H9 (cell line): Measurements from ENCODE around the gene GIMAP4. TPM values are rescaled to one million over a fixed set of nuclear protein-coding genes. Genes with fewer than 3 reads are reported as not detected.

Source experiments
- DNase-seq: peaks from one replicate; pipeline ENCODE4 v3.0.0-alpha.2; 2017
- H2AFZ ChIP-seq: one replicate; pipeline ENCODE4 v1.6.1; 2013; ENCODE audit warnings: mild to moderate bottlenecking, low read length, control low read depth, moderate library complexity
- H2AK5ac ChIP-seq: 2 replicates; pipeline ENCODE4 v1.6.1; 2013; ENCODE audit warnings: low read length, control low read depth, mixed read lengths; ENCODE audit not compliant: insufficient read length
- H2BK120ac ChIP-seq: one replicate; pipeline ENCODE4 v1.6.1; 2013; ENCODE audit warnings: low read depth, mild to moderate bottlenecking, low read length, control low read depth, inconsistent platforms; ENCODE audit not compliant: poor library complexity, severe bottlenecking
- H2BK12ac ChIP-seq: 2 replicates; pipeline ENCODE4 v1.6.1; 2013; ENCODE audit warnings: low read length, control low read depth, mixed read lengths, low read depth; ENCODE audit not compliant: insufficient read length
- H2BK15ac ChIP-seq: 2 replicates; pipeline ENCODE4 v1.6.1; 2013; ENCODE audit warnings: low read depth, low read length, control low read depth
- H2BK20ac ChIP-seq: one replicate; pipeline ENCODE4 v1.6.1; 2013; ENCODE audit warnings: low read depth, mild to moderate bottlenecking, low read length, control low read depth, inconsistent platforms; ENCODE audit not compliant: poor library complexity, severe bottlenecking
- H2BK5ac ChIP-seq: 2 replicates; pipeline ENCODE4 v1.6.1; 2013; ENCODE audit warnings: low read length, control low read depth, mixed read lengths; ENCODE audit not compliant: insufficient read length
- H3K14ac ChIP-seq: 2 replicates; pipeline ENCODE4 v1.6.1; 2013; ENCODE audit warnings: low read length, control low read depth; ENCODE audit not compliant: insufficient read depth
- H3K18ac ChIP-seq: 2 replicates; pipeline ENCODE4 v1.6.1; 2013; ENCODE audit warnings: low read depth, mild to moderate bottlenecking, mixed read lengths, low read length, control low read depth; ENCODE audit not compliant: insufficient read length
- H3K23ac ChIP-seq: 2 replicates; pipeline ENCODE4 v1.6.1; 2013; ENCODE audit warnings: low read length, control low read depth, mixed read lengths, low read depth; ENCODE audit not compliant: insufficient read length
- H3K23me2 ChIP-seq: 2 replicates; pipeline ENCODE4 v1.6.1; 2013; ENCODE audit warnings: low read depth, mild to moderate bottlenecking, mixed read lengths, low read length, control low read depth; ENCODE audit not compliant: insufficient read length, poor library complexity, severe bottlenecking
- H3K27ac ChIP-seq: 2 replicates; pipeline ENCODE4 v1.5.1; 2013; ENCODE audit warnings: low read length, control low read depth, mixed read lengths, low read depth; ENCODE audit not compliant: insufficient read length
- H3K27me3 ChIP-seq: 2 replicates; pipeline ENCODE4 v1.6.1; 2013; ENCODE audit warnings: low read length, control low read depth, inconsistent platforms; ENCODE audit not compliant: insufficient read depth
- H3K4ac ChIP-seq: 2 replicates; pipeline ENCODE4 v1.6.1; 2013; ENCODE audit warnings: low read depth, mild to moderate bottlenecking, control low read depth, inconsistent platforms, low read length, moderate library complexity
- H3K4me1 ChIP-seq: 2 replicates; pipeline ENCODE4 v1.6.1; 2013; ENCODE audit warnings: low read length, control low read depth, inconsistent platforms; ENCODE audit not compliant: insufficient read depth
- H3K4me2 ChIP-seq: 2 replicates; pipeline ENCODE4 v1.6.1; 2013; ENCODE audit warnings: low read length, control low read depth, mixed read lengths; ENCODE audit not compliant: insufficient read length, insufficient read depth
- H3K56ac ChIP-seq: 2 replicates; pipeline ENCODE4 v1.6.1; 2013; ENCODE audit warnings: low read depth, mild to moderate bottlenecking, mixed read lengths, low read length, control low read depth; ENCODE audit not compliant: insufficient read length
- H3K79me1 ChIP-seq: 2 replicates; pipeline ENCODE4 v1.6.1; 2013; ENCODE audit warnings: low read depth, mild to moderate bottlenecking, moderate library complexity, low read length, control low read depth, inconsistent platforms; ENCODE audit not compliant: insufficient read depth, poor library complexity, severe bottlenecking
- H3K79me2 ChIP-seq: 2 replicates; pipeline ENCODE4 v1.6.1; 2013; ENCODE audit warnings: low read length, control low read depth, inconsistent platforms; ENCODE audit not compliant: insufficient read depth
- H3K9ac ChIP-seq: 2 replicates; pipeline ENCODE4 v1.6.1; 2013; ENCODE audit warnings: low read length, control low read depth, mixed read lengths; ENCODE audit not compliant: insufficient read length; ENCODE audit errors: extremely low read depth
- H3K9me3 ChIP-seq: one replicate; pipeline ENCODE4 v1.6.1; 2013; ENCODE audit warnings: low read depth, low read length, inconsistent platforms; ENCODE audit not compliant: control insufficient read depth
- H3T11ph ChIP-seq: one replicate; pipeline ENCODE4 v1.6.1; 2013; ENCODE audit warnings: mild to moderate bottlenecking, low read length, control low read depth, inconsistent platforms
- H4K20me1 ChIP-seq: one replicate; pipeline ENCODE4 v1.6.1; 2013; ENCODE audit not compliant: control insufficient read depth, insufficient read length, insufficient read depth
- H4K5ac ChIP-seq: 2 replicates; pipeline ENCODE4 v1.6.1; 2013; ENCODE audit warnings: low read depth, mild to moderate bottlenecking, mixed read lengths, low read length, control low read depth; ENCODE audit not compliant: insufficient read length
- H4K8ac ChIP-seq: replicated peaks from 2 replicates; pipeline ENCODE4 v1.6.1; 2013; ENCODE audit warnings: low read length, control low read depth, mixed read lengths, low read depth; ENCODE audit not compliant: insufficient read length
- H4K91ac ChIP-seq: 2 replicates; pipeline ENCODE4 v1.6.1; 2013; ENCODE audit warnings: low read depth, mild to moderate bottlenecking, moderate library complexity, mixed read lengths, low read length, control low read depth; ENCODE audit not compliant: insufficient read length
- H3K27ac Mint-ChIP-seq, 3 experiments: 2 replicates in 2 of 3; 3 replicates in 1 of 3; pipeline ENCODE4 v1.8.0; 2020 to 2021; ENCODE audit warnings: mixed read lengths in 3 of 3, mild to moderate bottlenecking in 1 of 3, moderate library complexity in 1 of 3
- H3K27me3 Mint-ChIP-seq: 2 replicates; pipeline ENCODE4 v1.8.0; 2021; ENCODE audit warnings: low read depth, mild to moderate bottlenecking, moderate library complexity, mixed read lengths
- H3K36me3 Mint-ChIP-seq, 3 experiments: 2 replicates in 2 of 3; 3 replicates in 1 of 3; pipeline ENCODE4 v1.8.0; 2020 to 2021; ENCODE audit warnings: low read depth in 3 of 3, mixed read lengths in 3 of 3; ENCODE audit not compliant: insufficient read depth in 1 of 3
- H3K4me1 Mint-ChIP-seq, 2 experiments: 2 replicates each; pipeline ENCODE4 v1.8.0; 2020; ENCODE audit warnings: mixed read lengths in 2 of 2
- H3K4me3 Mint-ChIP-seq, 2 experiments: 2 replicates in 1 of 2; 3 replicates in 1 of 2; pipeline ENCODE4 v1.8.0; 2020 to 2021; ENCODE audit warnings: mild to moderate bottlenecking in 2 of 2, mixed read lengths in 2 of 2, moderate library complexity in 1 of 2
- H3K9me3 Mint-ChIP-seq, 2 experiments: 2 replicates in 1 of 2; 3 replicates in 1 of 2; pipeline ENCODE4 v1.8.0; 2020; ENCODE audit warnings: mild to moderate bottlenecking in 2 of 2, mixed read lengths in 2 of 2, moderate library complexity in 1 of 2
- CTCF ChIP-seq: fragments of 200-600 bp; sonication (generic); conservative IDR thresholded peaks from 3 replicates; pipeline ENCODE4 v1.8.0; 2021; ENCODE audit warnings: antibody characterized with exemption, mild to moderate bottlenecking
- WGBS: extraction: QIAGEN DNeasy Blood & Tissue Kit; methylation state at CpG from one replicate; pipeline ENCODE4 v1.1.7; 2013; ENCODE audit warnings: missing lambda C conversion rate, low lambda C conversion rate, mixed read lengths; ENCODE audit not compliant: insufficient read length; ENCODE audit errors: extremely low coverage; 5-methylcytosine and 5-hydroxymethylcytosine counted together
- total RNA-seq: library from RNA; stranded (reverse); gene quantifications from 2 replicates; pipeline ENCODE4 v1.2.1, GENCODE V29; 2021

GIMAP4 gene
- total RNA-seq, 1 experiment from 2014 or later: not detected

DNA sequence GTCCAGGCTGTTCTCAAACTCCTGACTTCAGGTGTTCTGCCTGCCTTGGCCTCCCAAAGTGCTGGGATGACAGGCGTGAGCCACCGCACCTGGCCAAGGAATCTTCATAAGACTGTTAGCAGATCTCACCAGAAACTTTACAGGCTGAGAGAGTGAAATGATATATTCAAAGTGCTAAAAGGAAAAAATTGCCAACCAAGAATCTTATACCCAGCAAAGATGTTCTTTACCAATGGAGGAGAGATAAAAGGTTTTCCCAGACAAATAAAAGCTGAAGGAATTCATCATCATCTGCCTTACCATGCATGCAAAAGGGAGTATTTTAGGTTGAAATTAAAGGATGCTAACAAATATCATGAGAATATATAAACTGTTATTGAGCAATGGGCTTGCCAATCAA lies 28.9 kb upstream of the GIMAP4 start:
- no peak overlapping the region for H3K27ac ChIP-seq
- DNase-seq: no peak
- no peak overlapping the region for H3K23ac ChIP-seq
- Mint-ChIP-seq H3K4me3 (no peak overlapping the region), H3K36me3 (peaks cover 9 to 31% (median 10%) of the 10 kb centered on the region in 3 experiments; a peak in 6 of 7 replicates), H3K9me3 (peaks cover 40 to 49% of the 10 kb centered on the region in 2 experiments), H3K4me1 (no peaks in the 10 kb centered on the region), H3K27me3 (peaks cover 15% of the 10 kb centered on the region), H3K27ac (no peak overlapping the region)
- H3K27me3 ChIP-seq: no peaks in the 10 kb centered on the region
- no peak overlapping the region for H2BK20ac ChIP-seq
- no peak overlapping the region for H4K91ac ChIP-seq
- H3K79me1 ChIP-seq: no peaks in the 10 kb centered on the region
- H3K14ac ChIP-seq: no peak overlapping the region
- H3K4me1 ChIP-seq: no peaks in the 10 kb centered on the region
- H3K79me2 ChIP-seq: no peaks in the 10 kb centered on the region
- no peak overlapping the region for H4K8ac ChIP-seq
- no peaks in the 10 kb centered on the region for H3K23me2 ChIP-seq
- H2BK120ac ChIP-seq: no peak overlapping the region
- WGBS: no CpG with 5 or more reads among the region's 2 CpGs
- no peak overlapping the region for H3K4me2 ChIP-seq
- no peak overlapping the region for H2BK5ac ChIP-seq
- H3K4ac ChIP-seq: no peak overlapping the region
- no peak for TF ChIP-seq CTCF
- H3K9ac ChIP-seq: no peak overlapping the region
- no peak overlapping the region for H3K56ac ChIP-seq
- H4K5ac ChIP-seq: no peak overlapping the region
- H3K18ac ChIP-seq: no peak overlapping the region
- no peaks in the 10 kb centered on the region for H4K20me1 ChIP-seq
- no peak overlapping the region for H2AK5ac ChIP-seq
- H3K9me3 ChIP-seq: no peaks in the 10 kb centered on the region
- no peak overlapping the region for H2AFZ ChIP-seq
- H2BK15ac ChIP-seq: no peak overlapping the region
- no peak overlapping the region for H2BK12ac ChIP-seq
- no peak overlapping the region for H3T11ph ChIP-seq
